HCT116 (cell line): Measurements from ENCODE around the gene XKR8. TPM values are rescaled to one million over a fixed set of nuclear protein-coding genes. Genes with fewer than 3 reads are reported as not detected.

Experiments used
- ATAC-seq: fragments of 200-7000 bp; cut with Tn5 transposase; 2 replicates; pipeline ENCODE4 v1.9.1; 2020; ENCODE audit warnings: mild to moderate bottlenecking, moderate library complexity
- BruUV-seq: library from RNA; stranded (reverse); fragments of 400-500 nt; replicated peaks from 2 replicates; lab custom pipeline; 2021; lab: Mats Ljungman, UMichigan
- CTCF ChIA-PET: fragments of 300-600 bp; sonication (Branson Sonifier 250); formaldehyde crosslinking; loops from one replicate; lab custom pipeline; 2021; ENCODE audit warnings: antibody characterized with exemption; lab: Charles Lee
- POLR2A ChIA-PET: fragments of 300-600, 350-600 bp; sonication (Branson Sonifier 250); formaldehyde crosslinking; loops from one replicate; lab custom pipeline; 2021; ENCODE audit warnings: antibody characterized with exemption; lab: Charles Lee
- RAD21 ChIA-PET, 2 experiments: fragments of 300-600 bp; sonication (Branson Sonifier 250); formaldehyde crosslinking; loops; one replicate each; lab custom pipeline; 2023; ENCODE audit warnings: low total read pairs in 2 of 2; ENCODE audit not compliant: uncharacterized antibody in 2 of 2, unreplicated experiment in 2 of 2, low non-redundant PET in 1 of 2; lab: Charles Lee
- DNase-seq: peaks from one replicate; pipeline ENCODE4 v3.0.0-alpha.2; 2010; ENCODE audit warnings: low read depth, low spot score
- H2AFZ ChIP-seq: fragments of 200-600 bp; shearing (Covaris generic), sonication (generic); 2 replicates; pipeline ENCODE4 v1.6.1; 2017; ENCODE audit warnings: low read depth, mixed run types, mixed read lengths, antibody characterized with exemption, low read length; ENCODE audit not compliant: poor library complexity, severe bottlenecking
- H3K27ac ChIP-seq: 2 replicates; pipeline ENCODE4 v1.5.1; 2012; ENCODE audit warnings: low read depth, low read length
- H3K27me3 ChIP-seq: fragments of 200-600 bp; sonication (generic); 2 replicates; pipeline ENCODE4 v1.6.1; 2016; ENCODE audit warnings: mixed run types, low read length, mixed read lengths; ENCODE audit not compliant: insufficient read depth
- H3K36me3 ChIP-seq, 2 experiments: fragments of 200-500 bp in 1 of 2; fragments of 200-600 bp in 1 of 2; sonication (Bioruptor generic) in 1 of 2; sonication (generic) in 1 of 2; 2 replicates each; pipeline versions ENCODE4 v1.5.1 to v1.6.1; 2014 to 2016; ENCODE audit warnings: low read length in 2 of 2, inconsistent platforms in 1 of 2, mixed read lengths in 1 of 2, mixed run types in 1 of 2; ENCODE audit not compliant: insufficient read depth in 2 of 2, control insufficient read depth in 1 of 2
- H3K4me1 ChIP-seq, 2 experiments: fragments of 200-600 bp in 1 of 2; sonication (generic) in 1 of 2; 2 replicates each; pipeline versions ENCODE4 v1.5.1 to v1.6.1; 2012 to 2017; ENCODE audit warnings: low read length in 2 of 2, inconsistent platforms in 1 of 2, mild to moderate bottlenecking in 1 of 2, mixed read lengths in 1 of 2, mixed run types in 1 of 2, moderate library complexity in 1 of 2; ENCODE audit not compliant: insufficient read depth in 2 of 2, control insufficient read depth in 1 of 2
- H3K4me2 ChIP-seq: fragments of 200-600 bp; sonication (generic); 2 replicates; pipeline ENCODE4 v1.6.1; 2017; ENCODE audit warnings: mixed run types, low read length, mixed read lengths
- H3K4me3 ChIP-seq, 2 experiments: fragments of 200-600 bp in 1 of 2; sonication (generic) in 1 of 2; replicated peaks in 1 of 2; 2 replicates each; pipeline ENCODE4 v1.5.1; 2011 to 2016; ENCODE audit warnings: low read length in 2 of 2, control low read depth in 1 of 2, low read depth in 1 of 2, mild to moderate bottlenecking in 1 of 2, mixed read lengths in 1 of 2, mixed run types in 1 of 2
- H3K79me2 ChIP-seq: fragments of 200-600 bp; sonication (generic); 2 replicates; pipeline ENCODE4 v1.6.1; 2017; ENCODE audit warnings: mild to moderate bottlenecking, mixed run types, low read length, moderate library complexity, mixed read lengths; ENCODE audit not compliant: insufficient read depth
- H3K9ac ChIP-seq: fragments of 200-600 bp; sonication (generic); 2 replicates; pipeline ENCODE4 v1.6.1; 2016; ENCODE audit warnings: low read length, mixed read lengths
- H3K9me2 ChIP-seq: fragments of 200-600 bp; sonication (generic), shearing (Covaris generic); 2 replicates; pipeline ENCODE4 v1.6.1; 2017; ENCODE audit warnings: mixed run types, mild to moderate bottlenecking, moderate library complexity; ENCODE audit not compliant: insufficient read depth
- H3K9me3 ChIP-seq, 2 experiments: fragments of 200-500 bp in 1 of 2; fragments of 200-600 bp in 1 of 2; sonication (Bioruptor generic) in 1 of 2; sonication (generic) in 1 of 2; 2 replicates each; pipeline ENCODE4 v1.6.1; 2014 to 2017; ENCODE audit warnings: low read length in 2 of 2, mixed read lengths in 2 of 2, inconsistent platforms in 1 of 2, low read depth in 1 of 2, mild to moderate bottlenecking in 1 of 2, mixed run types in 1 of 2, moderate library complexity in 1 of 2; ENCODE audit not compliant: control insufficient read depth in 1 of 2, insufficient read depth in 1 of 2
- H4K20me1 ChIP-seq: fragments of 200-600 bp; sonication (generic), shearing (Covaris generic); 2 replicates; pipeline ENCODE4 v1.6.1; 2017; ENCODE audit warnings: mixed run types, mild to moderate bottlenecking, moderate library complexity; ENCODE audit not compliant: insufficient read depth
- CBX3 ChIP-seq: IDR thresholded peaks from 2 replicates; pipeline ENCODE4 v1.6.1; 2012; ENCODE audit warnings: low read depth
- CEBPB ChIP-seq: IDR thresholded peaks from 2 replicates; pipeline ENCODE4 v1.6.1; 2012; ENCODE audit warnings: low read depth
- EGR1 ChIP-seq: IDR thresholded peaks from 2 replicates; pipeline ENCODE4 v1.6.1; 2012; ENCODE audit warnings: low read depth
- ELF1 ChIP-seq: IDR thresholded peaks from 2 replicates; pipeline ENCODE4 v1.6.1; 2012; ENCODE audit warnings: low read depth, borderline replicate concordance
- EZH2phosphoT487 ChIP-seq: fragments of 200-600 bp; IDR thresholded peaks from 2 replicates; pipeline ENCODE4 v1.6.1; 2018; ENCODE audit warnings: antibody characterized with exemption, borderline replicate concordance
- FOSL1 ChIP-seq: IDR thresholded peaks from 2 replicates; pipeline ENCODE4 v1.6.1; 2012; ENCODE audit warnings: low read depth
- POLR2A ChIP-seq: IDR thresholded peaks from 2 replicates; pipeline ENCODE4 v1.7.0; 2011; ENCODE audit warnings: borderline replicate concordance; ENCODE audit not compliant: insufficient read depth, insufficient read length; ENCODE audit errors: extremely low read depth
- POLR2AphosphoS5 ChIP-seq: IDR thresholded peaks from 2 replicates; pipeline ENCODE4 v1.6.1; 2011; ENCODE audit warnings: mild to moderate bottlenecking, low read depth, low read length, moderate library complexity
- RAD21 ChIP-seq: IDR thresholded peaks from 2 replicates; pipeline ENCODE4 v1.6.1; 2012; ENCODE audit warnings: low read depth, mild to moderate bottlenecking
- SIN3A ChIP-seq: IDR thresholded peaks from 2 replicates; pipeline ENCODE4 v1.6.1; 2012; ENCODE audit warnings: low read depth
- SRF ChIP-seq: IDR thresholded peaks from 2 replicates; pipeline ENCODE4 v1.6.1; 2012; ENCODE audit warnings: low read depth
- TCF7L2 ChIP-seq: IDR thresholded peaks from 2 replicates; pipeline ENCODE4 v1.7.0; 2011; ENCODE audit warnings: borderline replicate concordance, inconsistent platforms; ENCODE audit not compliant: insufficient read depth, insufficient read length; ENCODE audit errors: extremely low read depth
- YY1 ChIP-seq: IDR thresholded peaks from 2 replicates; pipeline ENCODE4 v1.6.1; 2011; ENCODE audit warnings: low read length, low read depth, moderate library complexity, mild to moderate bottlenecking; ENCODE audit not compliant: insufficient replicate concordance; ENCODE audit errors: extremely low read depth
- intact Hi-C: fragments of 100-400 bp; cut with micrococcal nuclease; formaldehyde crosslinking; loops from 2 replicates; pipeline ENCODE4 v1.10.0; 2022
- total RNA-seq: library from RNA; stranded (reverse); gene quantifications from one replicate; pipeline ENCODE4 v1.2.1, GENCODE V29; 2021; ENCODE audit not compliant: unreplicated experiment
- TF ChIP-seq, protein P1 (sequence below): IDR thresholded peaks from 2 replicates; pipeline ENCODE4 v1.6.1; 2011; ENCODE audit warnings: mild to moderate bottlenecking, low read length, moderate library complexity; ENCODE audit not compliant: insufficient replicate concordance; ENCODE audit errors: extremely low read depth
- TF ChIP-seq, protein P2 (sequence below): IDR thresholded peaks from 2 replicates; pipeline ENCODE4 v1.6.1; 2012
- TF ChIP-seq, protein P3 (sequence below), 3 experiments: fragments of 200-600 bp in 1 of 3; sonication (generic) in 1 of 3; IDR thresholded peaks in 2 of 3; conservative IDR thresholded peaks in 1 of 3; 2 replicates each; pipeline ENCODE4 v1.5.1; 2012 to 2017; ENCODE audit warnings: low read depth in 2 of 3, low read length in 2 of 3, antibody characterized with exemption in 1 of 3, borderline replicate concordance in 1 of 3, control low read depth in 1 of 3, mild to moderate bottlenecking in 1 of 3, mixed read lengths in 1 of 3, mixed run types in 1 of 3, moderate library complexity in 1 of 3; ENCODE audit not compliant: insufficient read depth in 1 of 3

XKR8 gene
- total RNA-seq, 1 experiment from 2014 or later: 11.0 TPM

DNA sequence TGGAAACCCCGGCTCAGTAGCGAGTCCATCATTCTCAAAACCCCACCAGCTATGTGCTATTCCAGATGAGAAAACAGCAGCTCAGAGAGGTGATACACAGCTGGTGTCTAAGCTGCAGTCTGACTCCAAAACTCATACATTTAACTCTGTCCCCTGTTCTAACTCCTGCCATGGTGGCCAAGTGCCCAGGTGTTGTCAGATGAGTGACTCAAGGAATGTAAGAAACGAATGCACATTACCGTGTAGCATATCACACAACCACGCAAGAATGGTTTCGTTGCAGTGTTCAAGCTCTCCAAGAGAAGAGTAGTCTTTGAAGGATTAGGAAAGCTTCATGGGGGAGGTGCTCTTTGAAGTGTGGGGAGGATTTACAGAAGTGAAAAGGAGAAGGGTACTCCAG is 4.7 kb upstream of the XKR8 start:
- Histone ChIP-seq H2AFZ (no peak overlapping the region), H4K20me1 (no peaks in the 10 kb centered on the region), H3K4me1 (peaks cover 6 to 15% of the 10 kb centered on the region in 2 experiments), H3K27me3 (no peaks in the 10 kb centered on the region), H3K4me2 (no peak overlapping the region), H3K4me3 (no peak overlapping the region), H3K9me3 (no peaks in the 10 kb centered on the region), H3K9me2 (no peaks in the 10 kb centered on the region), H3K9ac (no peak overlapping the region), H3K79me2 (no peaks in the 10 kb centered on the region), H3K36me3 (no peaks in the 10 kb centered on the region), H3K27ac (no peak overlapping the region)
- TF ChIP-seq SRF: no peak
- no peak for TF ChIP-seq FOSL1
- no peak for TF ChIP-seq TCF7L2
- TF ChIP-seq, protein P1, sequence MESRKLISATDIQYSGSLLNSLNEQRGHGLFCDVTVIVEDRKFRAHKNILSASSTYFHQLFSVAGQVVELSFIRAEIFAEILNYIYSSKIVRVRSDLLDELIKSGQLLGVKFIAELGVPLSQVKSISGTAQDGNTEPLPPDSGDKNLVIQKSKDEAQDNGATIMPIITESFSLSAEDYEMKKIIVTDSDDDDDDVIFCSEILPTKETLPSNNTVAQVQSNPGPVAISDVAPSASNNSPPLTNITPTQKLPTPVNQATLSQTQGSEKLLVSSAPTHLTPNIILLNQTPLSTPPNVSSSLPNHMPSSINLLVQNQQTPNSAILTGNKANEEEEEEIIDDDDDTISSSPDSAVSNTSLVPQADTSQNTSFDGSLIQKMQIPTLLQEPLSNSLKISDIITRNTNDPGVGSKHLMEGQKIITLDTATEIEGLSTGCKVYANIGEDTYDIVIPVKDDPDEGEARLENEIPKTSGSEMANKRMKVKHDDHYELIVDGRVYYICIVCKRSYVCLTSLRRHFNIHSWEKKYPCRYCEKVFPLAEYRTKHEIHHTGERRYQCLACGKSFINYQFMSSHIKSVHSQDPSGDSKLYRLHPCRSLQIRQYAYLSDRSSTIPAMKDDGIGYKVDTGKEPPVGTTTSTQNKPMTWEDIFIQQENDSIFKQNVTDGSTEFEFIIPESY: no peak
- no peak for TF ChIP-seq RAD21
- no peak for TF ChIP-seq EGR1
- ChIA-PET POLR2A (no interaction called here), CTCF (no interaction called here), RAD21 (no interaction called here)
- intact Hi-C loops: no loop called here
- no TSS peak for BruUV-seq
- no peak for ATAC-seq
- no peak for DNase-seq

DNA sequence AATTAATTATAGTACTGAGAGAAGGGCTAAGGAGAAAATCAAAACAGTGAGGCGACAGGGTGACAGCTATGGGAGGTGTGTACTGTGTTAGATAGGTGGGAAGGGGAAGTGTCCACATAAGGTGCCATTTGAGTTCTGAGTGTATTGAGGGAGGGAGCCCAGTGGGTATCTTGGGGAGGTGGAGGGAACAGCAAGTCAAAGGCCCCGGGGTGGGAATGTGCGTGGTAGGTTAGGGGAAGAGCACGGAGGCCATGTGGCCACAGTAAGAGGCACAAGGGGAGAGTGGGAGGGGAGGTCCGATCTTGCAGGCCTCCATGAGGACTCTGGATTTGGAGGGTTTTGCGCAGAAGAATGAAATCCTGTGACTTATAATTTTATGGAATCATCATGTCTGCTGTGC is 3.0 kb upstream of the XKR8 start:
- CTCF ChIA-PET: interaction anchor here (1.0 kb wide), 1 partner anchor 17 kb away, joined by 3 read pairs; no protein-coding TSS in a partner anchor
- Histone ChIP-seq H3K79me2 (peaks cover 7% of the 10 kb centered on the region; the same call in 1 of the 2 replicates), H3K27ac (no peak overlapping the region), H3K27me3 (no peaks in the 10 kb centered on the region), H3K4me1 (peaks cover 17 to 31% of the 10 kb centered on the region in 2 experiments), H3K4me3 (no peak overlapping the region), H3K4me2 (no peak overlapping the region), H3K9ac (no peak overlapping the region), H3K9me3 (no peaks in the 10 kb centered on the region), H4K20me1 (no peaks in the 10 kb centered on the region), H2AFZ (no peak overlapping the region), H3K36me3 (no peaks in the 10 kb centered on the region), H3K9me2 (no peaks in the 10 kb centered on the region)
- no TSS peak for BruUV-seq
- POLR2A ChIA-PET: no interaction called here
- no peak for TF ChIP-seq SIN3A
- no peak for TF ChIP-seq POLR2AphosphoS5
- TF ChIP-seq, protein P2, sequence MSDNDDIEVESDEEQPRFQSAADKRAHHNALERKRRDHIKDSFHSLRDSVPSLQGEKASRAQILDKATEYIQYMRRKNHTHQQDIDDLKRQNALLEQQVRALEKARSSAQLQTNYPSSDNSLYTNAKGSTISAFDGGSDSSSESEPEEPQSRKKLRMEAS: no peak
- TF ChIP-seq YY1: no peak
- no peak for TF ChIP-seq POLR2A
- no peak for TF ChIP-seq EZH2phosphoT487
- TF ChIP-seq CBX3: no peak
- TF ChIP-seq CEBPB: no peak
- TF ChIP-seq, protein P3, sequence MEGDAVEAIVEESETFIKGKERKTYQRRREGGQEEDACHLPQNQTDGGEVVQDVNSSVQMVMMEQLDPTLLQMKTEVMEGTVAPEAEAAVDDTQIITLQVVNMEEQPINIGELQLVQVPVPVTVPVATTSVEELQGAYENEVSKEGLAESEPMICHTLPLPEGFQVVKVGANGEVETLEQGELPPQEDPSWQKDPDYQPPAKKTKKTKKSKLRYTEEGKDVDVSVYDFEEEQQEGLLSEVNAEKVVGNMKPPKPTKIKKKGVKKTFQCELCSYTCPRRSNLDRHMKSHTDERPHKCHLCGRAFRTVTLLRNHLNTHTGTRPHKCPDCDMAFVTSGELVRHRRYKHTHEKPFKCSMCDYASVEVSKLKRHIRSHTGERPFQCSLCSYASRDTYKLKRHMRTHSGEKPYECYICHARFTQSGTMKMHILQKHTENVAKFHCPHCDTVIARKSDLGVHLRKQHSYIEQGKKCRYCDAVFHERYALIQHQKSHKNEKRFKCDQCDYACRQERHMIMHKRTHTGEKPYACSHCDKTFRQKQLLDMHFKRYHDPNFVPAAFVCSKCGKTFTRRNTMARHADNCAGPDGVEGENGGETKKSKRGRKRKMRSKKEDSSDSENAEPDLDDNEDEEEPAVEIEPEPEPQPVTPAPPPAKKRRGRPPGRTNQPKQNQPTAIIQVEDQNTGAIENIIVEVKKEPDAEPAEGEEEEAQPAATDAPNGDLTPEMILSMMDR (IDR thresholded peaks at IDR 0.05 in 2 of 3, conservative IDR thresholded peaks at IDR 0.05 in 1 of 3; ENCODE audit: borderline replicate concordance in 1 of 3, insufficient read depth in 1 of 3, low read depth in 2 of 3, low read length in 2 of 3): no peak
- TF ChIP-seq ELF1: no peak
- ATAC-seq (no peak), DNase-seq (no peak)
- RAD21 ChIA-PET: no interaction called here
- intact Hi-C loops: no loop called here
